Stimulated activated CD8-positive, alpha-beta memory T cell treated with anti-CD3 and anti-CD28 coated beads, Interleukin-2, amount 100 ng/mL, for 48 hours (primary cell): ENCODE data around the gene CELF2.

Experiments used
- DNase-seq, 2 donors: peaks; one replicate each; pipeline ENCODE4 v3.0.0-alpha.2; 2020; ENCODE audit warnings: low read depth in 2 of 2

The CELF2 gene

GRCh38 chr10:11004144-11005077 is 13.3 kb upstream of the CELF2 start:
- no peak for DNase-seq

GRCh38 chr10:11005725-11006427 is 11.8 kb upstream of the CELF2 start:
- no peak for DNase-seq

GRCh38 chr10:11006428-11006825 is 11.2 kb upstream of the CELF2 start:
- no peak for DNase-seq

GRCh38 chr10:11007476-11008020 is 10.1 kb upstream of the CELF2 start:
- DNase-seq = no peak

- DNase-seq = no peak
Measured at GRCh38 chr10:11009471-11010308, 8.0 kb upstream of the CELF2 start.

- no peak for DNase-seq
Measured at GRCh38 chr10:11010582-11010981, 7.1 kb upstream of the CELF2 start.

GRCh38 chr10:11011436-11011835 is 6.2 kb upstream of the CELF2 start:
- DNase-seq = no peak

GRCh38 chr10:11011984-11012383 is 5.7 kb upstream of the CELF2 start:
- DNase-seq = no peak

- no peak for DNase-seq
Measured at GRCh38 chr10:11012421-11013295, 5.0 kb upstream of the CELF2 start.

- DNase-seq = no peak
Measured at GRCh38 chr10:11013836-11014235, 3.8 kb upstream of the CELF2 start.

GRCh38 chr10:11014671-11015445 is 2.8 kb upstream of the CELF2 start:
- DNase-seq = no peak

GRCh38 chr10:11015446-11015934 is 2.2 kb upstream of the CELF2 start:
- DNase-seq = no peak

GRCh38 chr10:11017000-11017569 is 587 bp upstream of the CELF2 start:
- no peak for DNase-seq

GRCh38 chr10:11018432-11018841 is 765 bp downstream of the CELF2 start:
- DNase-seq = no peak

- DNase-seq = no peak
Measured at GRCh38 chr10:11018855-11019631, 1.4 kb downstream of the CELF2 start.

- no peak for DNase-seq
Measured at GRCh38 chr10:11019724-11020547, 2.3 kb downstream of the CELF2 start.

GRCh38 chr10:11020548-11020942 is 2.9 kb downstream of the CELF2 start:
- no peak for DNase-seq

- DNase-seq = no peak
Measured at GRCh38 chr10:11022213-11022612, 4.5 kb downstream of the CELF2 start.
